ENCODE results near the gene DSCAML1.
A peak's percentile ranks its signal among the peaks of the same experiment; 100 is the strongest.

The DSCAML1 gene

GRCh38 chr11:117731722-117732290 lies 65.2 kb downstream of the DSCAML1 start:
- Mint-ChIP-seq H3K4me3 (no peak overlapping the region), H3K27ac (no peak overlapping the region), H3K9me3 (peaks cover 16% of the 10 kb centered on the region), H3K4me1 (peaks cover 18% of the 10 kb centered on the region), H3K27me3 (ENCODE audit: low read depth, poor library complexity) (peaks cover 50% of the 10 kb centered on the region), H3K36me3 (ENCODE audit: low read depth) (no peaks in the 10 kb centered on the region)
- no peak for DNase-seq
- no peak for TF ChIP-seq CTCF (IDR thresholded peaks at IDR 0.05)

- no peak for DNase-seq
- Mint-ChIP-seq H3K36me3 (ENCODE audit: low read depth) (no peaks in the 10 kb centered on the region), H3K4me3 (no peak overlapping the region), H3K27me3 (ENCODE audit: low read depth, poor library complexity) (peaks cover 56% of the 10 kb centered on the region), H3K9me3 (peaks cover 16% of the 10 kb centered on the region), H3K27ac (no peak overlapping the region), H3K4me1 (peaks cover 25% of the 10 kb centered on the region)
- no peak for TF ChIP-seq CTCF (IDR thresholded peaks at IDR 0.05)
Measured at GRCh38 chr11:117730208-117730800, 66.7 kb downstream of the DSCAML1 start.

GRCh38 chr11:117725048-117725734 lies 71.8 kb downstream of the DSCAML1 start:
- Mint-ChIP-seq H3K27ac (no peak overlapping the region), H3K27me3 (ENCODE audit: low read depth, poor library complexity) (peaks cover 58% of the 10 kb centered on the region), H3K4me1 (peaks cover 54% of the 10 kb centered on the region), H3K36me3 (ENCODE audit: low read depth) (no peaks in the 10 kb centered on the region), H3K9me3 (peaks cover 16% of the 10 kb centered on the region), H3K4me3 (no peak overlapping the region)
- TF ChIP-seq CTCF (IDR thresholded peaks at IDR 0.05), result no peak
- no peak for DNase-seq

- H3K4me3 Mint-ChIP-seq, result no peak overlapping the region
- TF ChIP-seq CTCF (IDR thresholded peaks at IDR 0.05), result no peak
- no peak for DNase-seq
- H3K27me3 Mint-ChIP-seq (ENCODE audit: low read depth, poor library complexity), result peaks cover 59% of the 10 kb centered on the region
- H3K4me1 Mint-ChIP-seq, result peaks cover 59% of the 10 kb centered on the region
- H3K36me3 Mint-ChIP-seq (ENCODE audit: low read depth), result no peaks in the 10 kb centered on the region
- H3K27ac Mint-ChIP-seq, result no peak overlapping the region
- H3K9me3 Mint-ChIP-seq, result peaks cover 10% of the 10 kb centered on the region
Measured at GRCh38 chr11:117724621-117725020, 72.4 kb downstream of the DSCAML1 start.

GRCh38 chr11:117724104-117724503 lies 72.9 kb downstream of the DSCAML1 start:
- H3K27ac Mint-ChIP-seq, result no peak overlapping the region
- peak overlapping the region; percentile 30 for H3K4me3 Mint-ChIP-seq
- no peaks in the 10 kb centered on the region for H3K36me3 Mint-ChIP-seq (ENCODE audit: low read depth)
- peaks cover 7% of the 10 kb centered on the region for H3K9me3 Mint-ChIP-seq
- peaks cover 64% of the 10 kb centered on the region for H3K27me3 Mint-ChIP-seq (ENCODE audit: low read depth, poor library complexity)
- no peak for DNase-seq
- H3K4me1 Mint-ChIP-seq, result peaks cover 59% of the 10 kb centered on the region
- no peak for TF ChIP-seq CTCF (IDR thresholded peaks at IDR 0.05)
